Ovary (tissue), 9 donors: ENCODE measurements around the gene SCFD1. TPM values are rescaled to one million over a fixed set of nuclear protein-coding genes. Genes with fewer than 3 reads are reported as not detected.
"Not testable (repeated sequence)": the region's sequence is repeated elsewhere in the genome, so short reads cannot be mapped to it uniquely, and the experiment has no call there.

Source experiments
- DNase-seq, 5 donors: peaks; one replicate each; pipeline ENCODE4 v3.0.0-alpha.2; 2019 to 2020
- H3K27ac ChIP-seq, 2 donors: fragments of 200-600 bp; one replicate each; pipeline versions ENCODE4 v1.5.1 to v1.8.0; 2019 to 2022
- H3K27me3 ChIP-seq: fragments of 200-600 bp; one replicate; pipeline ENCODE4 v1.8.0; 2022
- H3K36me3 ChIP-seq: fragments of 200-600 bp; sonication (generic); one replicate; pipeline ENCODE4 v1.5.1; 2019
- H3K4me1 ChIP-seq: one replicate; pipeline ENCODE4 v1.8.1; 2013; ENCODE audit warnings: mild to moderate bottlenecking, moderate library complexity; ENCODE audit not compliant: insufficient read depth
- H3K4me3 ChIP-seq: fragments of 200-600 bp; sonication (generic); one replicate; pipeline ENCODE4 v1.5.1; 2017
- H3K9me3 ChIP-seq, 2 donors: fragments of 200-600 bp in 1 of 2; sonication (generic) in 1 of 2; one replicate each; pipeline versions ENCODE4 v1.5.1 to v1.8.1; 2013 to 2019; ENCODE audit warnings: mild to moderate bottlenecking in 1 of 2, moderate library complexity in 1 of 2
- EP300 ChIP-seq: sonication (generic); formaldehyde crosslinking; IDR thresholded peaks from one replicate; pipeline ENCODE4 v1.6.1; 2017; ENCODE audit warnings: antibody characterized with exemption
- POLR2A ChIP-seq: fragments of 450-650 bp; IDR thresholded peaks from one replicate; pipeline ENCODE4 v1.6.1; 2017; ENCODE audit warnings: antibody characterized with exemption, mild to moderate bottlenecking, moderate library complexity
- WGBS, 3 donors: extraction: QIAGEN DNeasy Blood & Tissue Kit in 1 of 3; methylation state at CpG; one replicate each; pipeline versions ENCODE4 v1.1.5 to v1.1.7; 2013 to 2017; 5-methylcytosine and 5-hydroxymethylcytosine counted together
- intact Hi-C, 4 donors: fragments of 100-400 bp; cut with DNase I; formaldehyde crosslinking; loops; one replicate each; pipeline versions ENCODE4 v1.11.0 to v1.15.1; 2022 to 2023
- polyA plus RNA-seq, 2 donors: library from polyadenylated mRNA; stranded (reverse); fragments of 200-250 nt in 1 of 2; fragments of 350-450 nt in 1 of 2; fragmentation: Illumina TruSeq in 1 of 2; extraction: RNeasy Lipid Tissue Mini Kit (QIAGEN cat#74804) in 1 of 2; gene quantifications; one replicate each; pipeline ENCODE4 v1.2.3, GENCODE V29; 2013 to 2014
- total RNA-seq, 7 donors: library from RNA; depleted of rRNA in 2 of 7; stranded (reverse); fragments of >200 nt in 2 of 7; fragmentation: NEBNext Ultra II Directional in 3 of 7; extraction: Animal tissue kit (Norgen Biotek cat#: 25700) in 3 of 7; gene quantifications; one replicate each; pipeline versions ENCODE4 v1.1.0 to v1.2.4, GENCODE V29; 2016 to 2023
- TF ChIP-seq, protein P1 (sequence below), 3 donors: fragments of 450-650 bp in 2 of 3; fragments of 200-600 bp in 1 of 3; IDR thresholded peaks; one replicate each; pipeline versions ENCODE4 v1.5.1 to v1.8.0; 2016 to 2022; ENCODE audit warnings: antibody characterized with exemption in 3 of 3, mild to moderate bottlenecking in 1 of 3
- donor health status: DM: no; HTN: no; CAD: no; lungs with moderate emphysema.
- donor health status: DM: no; HTN: no; CAD: no.
- donor health status: Bipolar disorder and iron deficiency.
- donor health status: DM: yes; HTN: yes; CAD: no.
- donor health status: DM: no; HTN: no; CAD: no.
- donor health status: DM: yes; HTN: yes; CAD: no.

SCFD1 gene
- total and polyA plus RNA-seq, 9 donors = 29.3 to 89.2 (median 59.8) TPM

DNA sequence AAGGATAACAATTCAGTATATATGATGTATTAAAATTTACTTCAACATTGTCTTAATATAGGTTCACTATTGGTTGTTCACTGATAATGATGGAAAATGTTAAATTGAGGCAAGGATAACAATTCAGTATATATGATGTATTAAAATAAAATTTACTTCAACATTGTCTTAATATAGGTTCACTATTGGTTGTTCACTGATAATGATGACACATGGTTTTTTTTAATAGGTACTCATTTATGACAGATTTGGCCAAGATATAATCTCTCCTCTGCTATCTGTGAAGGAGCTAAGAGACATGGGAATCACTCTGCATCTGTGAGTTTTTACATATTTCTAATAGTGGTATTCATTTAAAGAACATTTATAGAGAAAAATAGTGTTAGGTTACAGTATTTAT lies 8.1 kb downstream of the SCFD1 start:
- no peak for DNase-seq
- Histone ChIP-seq H3K27ac (no peak overlapping the region), H3K36me3 (no peaks in the 10 kb centered on the region), H3K4me1 (peaks cover 2% of the 10 kb centered on the region), H3K4me3 (no peak overlapping the region), H3K27me3 (no peaks in the 10 kb centered on the region), H3K9me3 (no peaks in the 10 kb centered on the region)
- TF ChIP-seq POLR2A (no peak), EP300 (no peak)
- TF ChIP-seq, protein P1, sequence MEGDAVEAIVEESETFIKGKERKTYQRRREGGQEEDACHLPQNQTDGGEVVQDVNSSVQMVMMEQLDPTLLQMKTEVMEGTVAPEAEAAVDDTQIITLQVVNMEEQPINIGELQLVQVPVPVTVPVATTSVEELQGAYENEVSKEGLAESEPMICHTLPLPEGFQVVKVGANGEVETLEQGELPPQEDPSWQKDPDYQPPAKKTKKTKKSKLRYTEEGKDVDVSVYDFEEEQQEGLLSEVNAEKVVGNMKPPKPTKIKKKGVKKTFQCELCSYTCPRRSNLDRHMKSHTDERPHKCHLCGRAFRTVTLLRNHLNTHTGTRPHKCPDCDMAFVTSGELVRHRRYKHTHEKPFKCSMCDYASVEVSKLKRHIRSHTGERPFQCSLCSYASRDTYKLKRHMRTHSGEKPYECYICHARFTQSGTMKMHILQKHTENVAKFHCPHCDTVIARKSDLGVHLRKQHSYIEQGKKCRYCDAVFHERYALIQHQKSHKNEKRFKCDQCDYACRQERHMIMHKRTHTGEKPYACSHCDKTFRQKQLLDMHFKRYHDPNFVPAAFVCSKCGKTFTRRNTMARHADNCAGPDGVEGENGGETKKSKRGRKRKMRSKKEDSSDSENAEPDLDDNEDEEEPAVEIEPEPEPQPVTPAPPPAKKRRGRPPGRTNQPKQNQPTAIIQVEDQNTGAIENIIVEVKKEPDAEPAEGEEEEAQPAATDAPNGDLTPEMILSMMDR (IDR thresholded peaks at IDR 0.05) = no peak
- intact Hi-C loops = no loop called here

- no peaks in the 10 kb centered on the region for H3K27me3 ChIP-seq
- TF ChIP-seq POLR2A (no peak), EP300 (no peak)
- TF ChIP-seq, protein P1 (IDR thresholded peaks at IDR 0.05) = no peak
- H3K9me3 ChIP-seq = no peaks in the 10 kb centered on the region
- no peaks in the 10 kb centered on the region for H3K36me3 ChIP-seq
- no peak overlapping the region for H3K27ac ChIP-seq
- 92 to 100% (median 95%) methylated on average over 1 of the region's 1 CpG for WGBS, 3 donors
- intact Hi-C loops = no loop called here
- no peaks in the 10 kb centered on the region for H3K4me1 ChIP-seq
- no peak for DNase-seq
- H3K4me3 ChIP-seq = no peak overlapping the region
These were observed 10.6 kb downstream of the SCFD1 start for GRCh38 chr14:30632730-30633129.

GRCh38 chr14:30638926-30639325 lies 16.8 kb downstream of the SCFD1 start:
- no peaks in the 10 kb centered on the region for H3K9me3 ChIP-seq
- no peak for TF ChIP-seq EP300
- TF ChIP-seq, protein P1 (IDR thresholded peaks at IDR 0.05) = no peak
- no peak for TF ChIP-seq POLR2A
- intact Hi-C loops = no loop called here
- no peaks in the 10 kb centered on the region for H3K36me3 ChIP-seq
- 44 to 57% (median 50%) methylated on average over 3 of the region's 3 CpGs for WGBS, 3 donors
- no peak overlapping the region for H3K27ac ChIP-seq
- no peak overlapping the region for H3K4me3 ChIP-seq
- H3K27me3 ChIP-seq = no peaks in the 10 kb centered on the region
- no peaks in the 10 kb centered on the region for H3K4me1 ChIP-seq
- DNase-seq = no peak

- intact Hi-C loops = no loop called here
- Histone ChIP-seq H3K27ac (no peak overlapping the region), H3K36me3 (no peaks in the 10 kb centered on the region), H3K9me3 (no peaks in the 10 kb centered on the region), H3K27me3 (no peaks in the 10 kb centered on the region), H3K4me1 (no peaks in the 10 kb centered on the region), H3K4me3 (no peak overlapping the region)
- TF ChIP-seq, protein P1 (IDR thresholded peaks at IDR 0.05) = no peak
- TF ChIP-seq POLR2A (no peak), EP300 (no peak)
- 96 to 100% (median 100%) methylated on average over 1 of the region's 1 CpG for WGBS, 3 donors
- no peak for DNase-seq
These were observed 19.1 kb downstream of the SCFD1 start for GRCh38 chr14:30641207-30641606.

DNA sequence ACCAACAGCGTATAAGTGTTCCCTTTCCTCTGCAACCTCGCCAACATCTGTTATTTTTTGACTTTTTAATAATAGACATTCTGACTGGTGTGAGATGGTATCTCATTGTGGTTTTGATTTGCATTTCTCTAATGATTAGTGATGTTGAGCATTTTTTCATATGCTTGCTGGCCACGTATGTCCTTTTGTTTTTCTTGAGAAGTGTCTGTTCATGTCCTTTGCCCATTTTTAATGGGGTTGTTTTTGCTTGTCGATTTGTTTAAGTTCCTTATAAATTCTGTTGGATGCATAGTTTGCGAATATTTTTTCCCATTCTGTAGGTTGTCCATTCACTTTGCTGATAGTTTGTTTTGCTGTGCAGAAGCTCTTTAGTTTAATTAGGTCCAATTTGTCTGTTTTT lies 22.3 kb downstream of the SCFD1 start:
- DNase-seq, intact Hi-C loops, H3K4me1 ChIP-seq, H3K27ac ChIP-seq, H3K9me3 ChIP-seq, H3K36me3 ChIP-seq, H3K4me3 ChIP-seq, H3K27me3 ChIP-seq: not testable (repeated sequence)
- 97 to 99% (median 98%) methylated on average over 5 of the region's 5 CpGs for WGBS, 3 donors
